MM.1S (cell line): Measurements from ENCODE around the gene SPRED2.

Source experiments
- EZH2 ChIP-seq: fragments of 300-600 bp; sonication (generic); optimal IDR thresholded peaks from 2 replicates; pipeline ENCODE3; 2017; ENCODE audit warnings: low read depth, mild to moderate bottlenecking, antibody characterized with exemption, low read length, mixed read lengths
- EZH2phosphoT487 ChIP-seq: fragments of 300-600 bp; sonication (generic); IDR thresholded peaks from 2 replicates; pipeline ENCODE4 v1.6.1; 2018; ENCODE audit warnings: antibody characterized with exemption, low read length
- TF ChIP-seq, protein P1 (sequence below): fragments of 300-600 bp; sonication (generic); IDR thresholded peaks from 2 replicates; pipeline ENCODE4 v1.5.1; 2016; ENCODE audit warnings: antibody characterized with exemption, low read length, mixed read lengths

DNA sequence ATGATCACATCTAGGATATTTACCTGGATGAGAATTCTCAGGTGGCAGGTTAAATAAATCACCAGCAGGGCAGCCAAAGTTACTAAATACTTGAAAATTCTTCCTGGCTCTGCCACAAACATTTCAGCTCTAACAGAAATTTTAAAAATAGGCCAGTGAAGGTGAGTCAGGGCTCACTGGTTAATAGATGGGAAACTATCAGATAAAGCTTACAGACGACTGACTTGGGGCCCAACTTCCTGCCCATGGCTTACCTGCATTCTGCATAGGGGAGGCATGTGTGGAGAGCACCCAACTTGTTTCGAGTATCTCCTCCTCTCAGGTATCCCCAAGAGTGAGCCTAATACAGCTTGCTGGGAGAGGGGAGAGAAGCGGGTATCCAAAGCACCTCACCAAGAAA lies 57.8 kb downstream of the SPRED2 start:
- TF ChIP-seq, protein P1, sequence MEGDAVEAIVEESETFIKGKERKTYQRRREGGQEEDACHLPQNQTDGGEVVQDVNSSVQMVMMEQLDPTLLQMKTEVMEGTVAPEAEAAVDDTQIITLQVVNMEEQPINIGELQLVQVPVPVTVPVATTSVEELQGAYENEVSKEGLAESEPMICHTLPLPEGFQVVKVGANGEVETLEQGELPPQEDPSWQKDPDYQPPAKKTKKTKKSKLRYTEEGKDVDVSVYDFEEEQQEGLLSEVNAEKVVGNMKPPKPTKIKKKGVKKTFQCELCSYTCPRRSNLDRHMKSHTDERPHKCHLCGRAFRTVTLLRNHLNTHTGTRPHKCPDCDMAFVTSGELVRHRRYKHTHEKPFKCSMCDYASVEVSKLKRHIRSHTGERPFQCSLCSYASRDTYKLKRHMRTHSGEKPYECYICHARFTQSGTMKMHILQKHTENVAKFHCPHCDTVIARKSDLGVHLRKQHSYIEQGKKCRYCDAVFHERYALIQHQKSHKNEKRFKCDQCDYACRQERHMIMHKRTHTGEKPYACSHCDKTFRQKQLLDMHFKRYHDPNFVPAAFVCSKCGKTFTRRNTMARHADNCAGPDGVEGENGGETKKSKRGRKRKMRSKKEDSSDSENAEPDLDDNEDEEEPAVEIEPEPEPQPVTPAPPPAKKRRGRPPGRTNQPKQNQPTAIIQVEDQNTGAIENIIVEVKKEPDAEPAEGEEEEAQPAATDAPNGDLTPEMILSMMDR, result no peak
- TF ChIP-seq EZH2phosphoT487, result no peak
- TF ChIP-seq EZH2, result no peak
